BJ (cell line): Measurements from ENCODE around the gene RNF20. TPM values are rescaled to one million over a fixed set of nuclear protein-coding genes. Genes with fewer than 3 reads are reported as not detected.
"Not testable (repeated sequence)": the region's sequence is repeated elsewhere in the genome, so short reads cannot be mapped to it uniquely, and the experiment has no call there.

Source experiments
- CTCF ChIA-PET: fragments of 350-600 bp; formaldehyde crosslinking; extraction: SDS; loops from one replicate; lab custom pipeline; 2021; ENCODE audit warnings: antibody characterized with exemption, inconsistent platforms; lab: Yijun Ruan, JAX
- POLR2A ChIA-PET: fragments of 300-600 bp; sonication (Branson Sonifier 250); formaldehyde crosslinking; extraction: SDS; loops from one replicate; lab custom pipeline; 2021; ENCODE audit warnings: antibody characterized with exemption; lab: Charles Lee
- DNase-seq: peaks from one replicate; pipeline ENCODE4 v3.0.0-alpha.2; 2011; ENCODE audit warnings: low read depth
- H3K27me3 ChIP-seq: 2 replicates; pipeline ENCODE4 v1.6.0; 2011; ENCODE audit warnings: low read length; ENCODE audit not compliant: control insufficient read depth, insufficient read depth
- H3K36me3 ChIP-seq: 2 replicates; pipeline ENCODE4 v1.5.1; 2011; ENCODE audit warnings: low read length; ENCODE audit not compliant: control insufficient read depth, insufficient read depth
- H3K4me3 ChIP-seq: 2 replicates; pipeline ENCODE4 v1.5.1; 2011; ENCODE audit warnings: low read depth, mild to moderate bottlenecking, control low read depth, low read length
- polyA plus RNA-seq: library from polyadenylated mRNA; depleted of rRNA; stranded (reverse); fragments of >200 nt; gene quantifications from 2 replicates; pipeline ENCODE4 v1.2.3, GENCODE V29; 2011
- TF ChIP-seq, protein P1 (sequence below): IDR thresholded peaks from 2 replicates; pipeline ENCODE4 v1.5.1; 2011; ENCODE audit warnings: low read depth, mild to moderate bottlenecking, control low read depth, inconsistent platforms, low read length, moderate library complexity; ENCODE audit not compliant: insufficient read depth

Gene RNF20
- polyA plus RNA-seq, 1 experiment: 18.0 TPM

DNA sequence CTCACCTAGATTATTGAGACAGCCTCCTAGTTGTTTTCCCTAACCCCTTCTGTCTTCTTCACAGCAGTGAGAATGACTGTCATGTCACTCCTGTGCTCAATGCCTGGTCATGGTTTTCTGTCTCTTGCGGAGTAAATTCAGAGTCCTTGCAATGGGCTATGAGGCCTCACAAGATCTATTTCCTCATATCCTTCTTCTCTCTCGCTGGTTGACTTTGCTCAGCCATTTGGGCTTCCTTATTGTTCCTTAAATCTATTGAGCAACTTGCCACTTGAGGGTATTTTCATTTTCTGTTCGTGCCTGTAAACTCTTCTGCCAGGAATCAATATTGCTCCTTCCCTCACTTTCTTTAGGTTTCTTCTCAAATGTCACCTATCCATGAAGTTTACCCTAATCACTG, 52.1 kb downstream of the RNF20 start:
- no peaks in the 10 kb centered on the region for H3K36me3 ChIP-seq
- ChIA-PET CTCF (interaction anchor here (1.4 kb wide), 1 partner anchor 9 kb away, joined by 4 read pairs; no protein-coding TSS in a partner anchor), POLR2A (no interaction called here)
- H3K4me3 ChIP-seq: no peak overlapping the region
- H3K27me3 ChIP-seq: no peaks in the 10 kb centered on the region
- TF ChIP-seq, protein P1, sequence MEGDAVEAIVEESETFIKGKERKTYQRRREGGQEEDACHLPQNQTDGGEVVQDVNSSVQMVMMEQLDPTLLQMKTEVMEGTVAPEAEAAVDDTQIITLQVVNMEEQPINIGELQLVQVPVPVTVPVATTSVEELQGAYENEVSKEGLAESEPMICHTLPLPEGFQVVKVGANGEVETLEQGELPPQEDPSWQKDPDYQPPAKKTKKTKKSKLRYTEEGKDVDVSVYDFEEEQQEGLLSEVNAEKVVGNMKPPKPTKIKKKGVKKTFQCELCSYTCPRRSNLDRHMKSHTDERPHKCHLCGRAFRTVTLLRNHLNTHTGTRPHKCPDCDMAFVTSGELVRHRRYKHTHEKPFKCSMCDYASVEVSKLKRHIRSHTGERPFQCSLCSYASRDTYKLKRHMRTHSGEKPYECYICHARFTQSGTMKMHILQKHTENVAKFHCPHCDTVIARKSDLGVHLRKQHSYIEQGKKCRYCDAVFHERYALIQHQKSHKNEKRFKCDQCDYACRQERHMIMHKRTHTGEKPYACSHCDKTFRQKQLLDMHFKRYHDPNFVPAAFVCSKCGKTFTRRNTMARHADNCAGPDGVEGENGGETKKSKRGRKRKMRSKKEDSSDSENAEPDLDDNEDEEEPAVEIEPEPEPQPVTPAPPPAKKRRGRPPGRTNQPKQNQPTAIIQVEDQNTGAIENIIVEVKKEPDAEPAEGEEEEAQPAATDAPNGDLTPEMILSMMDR: no peak
- DNase-seq: no peak

DNA sequence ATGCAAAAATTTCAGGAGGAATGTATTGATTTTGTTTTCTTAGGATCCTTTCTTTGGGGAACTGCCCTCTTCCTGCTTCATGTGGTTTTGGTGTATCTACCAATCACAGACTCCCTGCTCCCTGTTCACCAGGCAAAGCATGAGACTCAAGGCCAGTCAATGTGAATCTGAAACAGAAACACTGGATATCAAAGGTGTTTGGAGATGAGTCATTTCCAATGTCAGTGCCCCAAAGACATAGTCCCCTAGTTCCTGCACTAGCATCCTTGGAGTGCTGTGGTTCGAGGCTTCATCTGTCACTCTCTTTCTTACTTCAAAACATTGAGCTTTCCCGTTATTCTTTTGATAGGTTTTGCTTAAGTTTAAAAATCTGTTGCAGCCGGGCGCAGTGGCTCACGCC, 53.0 kb downstream of the RNF20 start:
- TF ChIP-seq, protein P1: no peak
- ChIA-PET CTCF (no interaction called here), POLR2A (no interaction called here)
- Histone ChIP-seq H3K27me3 (no peaks in the 10 kb centered on the region), H3K4me3 (no peak overlapping the region), H3K36me3 (no peaks in the 10 kb centered on the region)
- DNase-seq: no peak

DNA sequence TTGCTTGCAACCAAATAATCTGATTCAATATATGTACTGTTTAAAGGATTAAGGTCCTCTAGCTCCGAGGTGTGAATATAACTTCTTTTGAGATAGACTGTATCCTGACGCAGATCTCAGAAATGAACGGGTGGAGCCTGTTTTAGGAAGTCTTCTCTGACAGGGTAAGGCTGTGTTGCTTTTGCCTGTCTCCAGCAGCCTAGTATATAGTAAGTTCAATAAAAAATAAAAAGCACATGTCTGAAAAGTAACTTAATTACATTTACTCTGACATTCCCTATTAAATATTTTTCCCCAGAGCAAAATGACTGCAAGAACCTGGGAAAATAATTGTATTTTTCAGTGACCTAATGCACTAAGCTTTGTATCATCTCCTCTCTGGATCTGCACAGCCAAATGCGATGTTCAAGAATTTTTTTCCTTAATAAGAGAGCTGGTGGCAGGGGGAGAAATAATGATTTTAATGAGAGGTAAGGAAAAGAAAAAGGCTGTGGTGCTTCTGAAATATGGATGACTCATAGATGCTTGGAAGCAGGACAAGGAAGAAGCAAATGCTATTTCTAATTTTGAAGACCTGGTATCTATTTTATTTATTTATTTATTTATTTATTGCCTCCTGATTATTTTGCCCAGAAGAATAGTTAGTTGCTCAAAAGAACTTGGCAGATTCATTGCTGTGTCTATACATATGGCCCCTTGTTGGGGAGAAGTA, 53.8 kb downstream of the RNF20 start:
- no peaks in the 10 kb centered on the region for H3K27me3 ChIP-seq
- TF ChIP-seq, protein P1: no peak
- DNase-seq: no peak
- ChIA-PET POLR2A (no interaction called here), CTCF (interaction anchor here (0.5 kb wide), 1 partner anchor 21 kb away, joined by 5 read pairs; no protein-coding TSS in a partner anchor)
- no peak overlapping the region for H3K4me3 ChIP-seq
- H3K36me3 ChIP-seq: no peaks in the 10 kb centered on the region

DNA sequence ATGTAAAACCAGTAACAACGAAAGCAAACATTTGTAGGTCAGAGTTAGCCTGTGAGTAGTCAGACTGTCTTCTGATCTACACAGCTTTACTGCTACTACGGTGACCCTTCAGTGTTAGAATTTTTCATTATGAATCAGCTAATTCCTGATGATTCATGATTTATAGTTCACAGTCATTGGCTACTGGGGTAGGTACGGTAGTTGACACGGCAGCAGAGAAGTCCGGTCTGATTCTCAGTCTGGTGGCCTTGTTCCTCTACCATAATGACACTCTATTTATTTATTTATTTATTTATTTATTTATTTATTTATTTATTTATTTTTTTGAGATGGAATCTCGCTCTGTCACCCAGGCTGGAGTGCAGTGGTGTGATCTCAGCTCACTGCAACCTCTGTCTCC, 56.4 kb downstream of the RNF20 start:
- H3K27me3 ChIP-seq, H3K4me3 ChIP-seq, H3K36me3 ChIP-seq, POLR2A ChIA-PET: not testable (repeated sequence)
- CTCF ChIA-PET: interaction anchor here (1.3 kb wide), 1 partner anchor 141 kb away, joined by 4 read pairs; no protein-coding TSS in a partner anchor
- DNase-seq: peak; percentile 16

DNA sequence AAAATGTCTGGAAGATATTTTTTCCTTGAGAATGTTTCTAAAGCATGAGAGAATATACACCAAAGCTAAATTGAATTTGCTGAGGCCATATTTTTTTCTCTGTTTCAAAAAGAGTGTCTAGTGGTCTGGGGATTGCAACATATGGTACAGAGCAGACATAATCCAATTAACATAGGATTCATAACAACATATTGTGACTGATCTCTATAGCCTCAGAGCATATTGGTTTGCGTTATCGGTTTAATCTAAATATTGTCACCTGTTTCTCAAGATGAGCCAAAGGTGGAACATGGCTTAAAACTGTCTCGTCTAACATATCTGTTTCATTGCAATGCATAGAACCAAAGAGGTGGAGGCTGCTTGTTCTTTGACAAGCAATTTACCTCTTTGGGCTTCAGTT, 57.2 kb downstream of the RNF20 start:
- POLR2A ChIA-PET: no interaction called here
- CTCF ChIA-PET: interaction anchor here (1.4 kb wide), 1 partner anchor 20 kb away, joined by 3 read pairs; no protein-coding TSS in a partner anchor
- no peaks in the 10 kb centered on the region for H3K36me3 ChIP-seq
- H3K27me3 ChIP-seq: no peaks in the 10 kb centered on the region
- no peak overlapping the region for H3K4me3 ChIP-seq
- TF ChIP-seq, protein P1: no peak
- DNase-seq: no peak
